ENCODE data around the gene DBNL.
"Not testable (repeated sequence)": the region's sequence is repeated elsewhere in the genome, so short reads cannot be mapped to it uniquely, and the experiment has no call there.

DBNL gene

GRCh38 chr7:44044315-44045225 lies at the start of gene DBNL:
TSS of gene DBNL (plus strand) at chr7:44044702. CDS start at chr7:44044738, 36 bp downstream.
- peak within 1 kb of the TSS; percentile 88 for H3K4me3 ChIP-seq (ENCODE audit: control insufficient read depth, low read depth, low read length)
- TF ChIP-seq, protein P1, sequence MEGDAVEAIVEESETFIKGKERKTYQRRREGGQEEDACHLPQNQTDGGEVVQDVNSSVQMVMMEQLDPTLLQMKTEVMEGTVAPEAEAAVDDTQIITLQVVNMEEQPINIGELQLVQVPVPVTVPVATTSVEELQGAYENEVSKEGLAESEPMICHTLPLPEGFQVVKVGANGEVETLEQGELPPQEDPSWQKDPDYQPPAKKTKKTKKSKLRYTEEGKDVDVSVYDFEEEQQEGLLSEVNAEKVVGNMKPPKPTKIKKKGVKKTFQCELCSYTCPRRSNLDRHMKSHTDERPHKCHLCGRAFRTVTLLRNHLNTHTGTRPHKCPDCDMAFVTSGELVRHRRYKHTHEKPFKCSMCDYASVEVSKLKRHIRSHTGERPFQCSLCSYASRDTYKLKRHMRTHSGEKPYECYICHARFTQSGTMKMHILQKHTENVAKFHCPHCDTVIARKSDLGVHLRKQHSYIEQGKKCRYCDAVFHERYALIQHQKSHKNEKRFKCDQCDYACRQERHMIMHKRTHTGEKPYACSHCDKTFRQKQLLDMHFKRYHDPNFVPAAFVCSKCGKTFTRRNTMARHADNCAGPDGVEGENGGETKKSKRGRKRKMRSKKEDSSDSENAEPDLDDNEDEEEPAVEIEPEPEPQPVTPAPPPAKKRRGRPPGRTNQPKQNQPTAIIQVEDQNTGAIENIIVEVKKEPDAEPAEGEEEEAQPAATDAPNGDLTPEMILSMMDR (conservative IDR thresholded peaks at IDR 0.05; ENCODE audit: control insufficient read depth, insufficient read depth, low read depth, low read length), result no peak
- DNase-seq (ENCODE audit: low read depth), result peak; percentile 74

GRCh38 chr7:43997532-43997931 lies 47.0 kb upstream of the DBNL start, which contains the start of gene SPDYE1:
TSS of gene SPDYE1 (plus strand) at chr7:43997897. CDS start at chr7:43999950, 2,053 bp downstream.
- H3K4me3 ChIP-seq (ENCODE audit: control insufficient read depth, low read depth, low read length); DNase-seq (ENCODE audit: low read depth): not testable (repeated sequence)

- H3K4me3 ChIP-seq (ENCODE audit: control insufficient read depth, low read depth, low read length); DNase-seq (ENCODE audit: low read depth): not testable (repeated sequence)
Observed at GRCh38 chr7:44012081-44012480, 32.4 kb upstream of the DBNL start.

- H3K4me3 ChIP-seq (ENCODE audit: control insufficient read depth, low read depth, low read length); DNase-seq (ENCODE audit: low read depth): not testable (repeated sequence)
Observed at GRCh38 chr7:44015090-44015489, 29.4 kb upstream of the DBNL start.

DNA sequence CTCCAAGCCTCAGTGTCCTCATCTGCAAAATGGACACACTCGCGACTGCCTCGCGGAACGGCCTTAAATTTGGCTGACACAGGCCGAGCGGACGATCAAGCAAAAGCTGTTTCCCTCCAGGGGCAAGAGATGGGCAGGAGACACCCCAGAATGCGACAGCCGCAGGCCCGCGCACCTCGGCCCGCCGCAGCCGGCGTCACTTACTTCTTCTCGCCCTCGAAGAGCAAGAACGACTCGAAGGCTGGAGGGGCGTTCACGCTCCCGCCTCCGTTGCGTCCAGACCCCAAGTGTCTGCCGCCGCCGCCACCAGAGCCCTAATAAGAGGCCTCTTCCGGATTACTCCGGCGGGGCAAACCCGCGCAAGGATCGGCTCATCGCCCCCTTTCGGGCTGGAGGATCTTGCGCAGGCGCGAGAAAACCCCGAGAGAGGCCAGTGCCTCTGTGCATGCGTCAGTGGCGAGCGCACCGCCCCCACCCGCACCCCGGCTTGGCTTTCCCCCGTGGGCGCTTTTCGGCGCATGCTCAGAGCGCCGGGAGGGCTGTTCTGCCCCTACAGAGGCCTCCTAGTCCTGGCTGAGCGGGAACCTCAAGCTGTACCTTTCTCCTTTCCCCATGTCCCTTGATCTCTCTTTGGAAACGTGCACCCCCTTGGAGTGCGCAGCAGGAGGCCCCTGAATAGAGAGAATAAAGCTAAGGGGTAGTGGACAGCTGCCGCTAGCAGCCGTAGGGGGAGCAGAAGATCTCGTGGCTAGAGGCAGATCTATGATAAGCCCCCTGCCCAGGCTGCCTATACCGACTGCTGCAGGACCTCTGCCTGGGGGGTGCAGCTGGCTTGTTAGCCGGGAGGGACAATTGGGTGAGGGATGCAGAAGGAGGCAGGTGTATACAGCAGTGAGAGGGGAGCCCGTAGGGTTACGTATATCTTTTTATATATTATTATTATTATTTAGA lies 25.4 kb upstream of the DBNL start:
- peak; percentile 93 for DNase-seq (ENCODE audit: low read depth)
- TF ChIP-seq, protein P1 (conservative IDR thresholded peaks at IDR 0.05; ENCODE audit: control insufficient read depth, insufficient read depth, low read depth, low read length), result peak; percentile 45
- peak overlapping the region; percentile 59 for H3K4me3 ChIP-seq (ENCODE audit: control insufficient read depth, low read depth, low read length)

GRCh38 chr7:44019825-44020224 lies 24.7 kb upstream of the DBNL start:
- not testable (repeated sequence) for DNase-seq (ENCODE audit: low read depth); H3K4me3 ChIP-seq (ENCODE audit: control insufficient read depth, low read depth, low read length)

DNA sequence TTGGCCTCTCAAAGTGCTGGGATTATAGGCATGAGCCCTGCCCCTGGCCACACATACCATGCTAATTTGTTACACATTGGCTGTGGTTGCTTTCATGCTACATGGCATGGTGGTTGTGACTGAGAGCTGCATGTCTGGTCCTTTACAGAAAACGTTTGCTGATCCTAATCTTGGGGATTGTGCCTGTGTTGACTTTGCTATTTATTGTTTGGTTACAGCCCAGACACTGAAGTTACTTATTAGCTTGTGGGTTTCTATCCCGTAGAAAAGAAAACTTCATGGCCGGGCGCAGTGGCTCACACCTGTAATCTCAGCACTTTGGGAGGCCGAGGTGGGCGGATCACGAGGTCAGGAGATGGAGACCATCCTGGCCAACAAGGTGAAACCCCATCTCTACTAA lies 22.4 kb upstream of the DBNL start:
- H3K4me3 ChIP-seq (ENCODE audit: control insufficient read depth, low read depth, low read length); DNase-seq (ENCODE audit: low read depth): not testable (repeated sequence)

- DNase-seq (ENCODE audit: low read depth); H3K4me3 ChIP-seq (ENCODE audit: control insufficient read depth, low read depth, low read length): not testable (repeated sequence)
Observed at GRCh38 chr7:44022796-44023467, 21.6 kb upstream of the DBNL start.

DNA sequence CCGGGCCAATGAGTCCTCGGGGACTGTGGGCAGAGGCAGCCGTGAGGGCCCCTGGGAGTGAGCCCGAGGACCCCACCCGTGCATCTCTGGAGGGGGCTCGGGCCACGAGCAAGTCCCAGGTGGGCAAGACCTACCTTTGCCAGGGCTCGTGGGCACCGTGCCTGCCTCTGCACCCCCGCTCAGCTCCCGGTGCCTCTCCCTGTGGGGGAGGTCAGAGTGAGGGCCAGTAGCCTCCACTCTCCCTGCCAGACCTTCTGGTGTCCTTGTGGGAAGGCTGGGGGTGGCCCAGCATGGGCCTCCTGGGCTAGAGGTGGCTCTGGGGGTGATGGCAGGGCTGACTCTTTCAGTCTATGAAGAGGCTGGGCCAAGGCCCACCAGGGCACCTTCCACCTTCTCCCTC lies 15.1 kb upstream of the DBNL start:
- DNase-seq (ENCODE audit: low read depth); H3K4me3 ChIP-seq (ENCODE audit: control insufficient read depth, low read depth, low read length): not testable (repeated sequence)

DNA sequence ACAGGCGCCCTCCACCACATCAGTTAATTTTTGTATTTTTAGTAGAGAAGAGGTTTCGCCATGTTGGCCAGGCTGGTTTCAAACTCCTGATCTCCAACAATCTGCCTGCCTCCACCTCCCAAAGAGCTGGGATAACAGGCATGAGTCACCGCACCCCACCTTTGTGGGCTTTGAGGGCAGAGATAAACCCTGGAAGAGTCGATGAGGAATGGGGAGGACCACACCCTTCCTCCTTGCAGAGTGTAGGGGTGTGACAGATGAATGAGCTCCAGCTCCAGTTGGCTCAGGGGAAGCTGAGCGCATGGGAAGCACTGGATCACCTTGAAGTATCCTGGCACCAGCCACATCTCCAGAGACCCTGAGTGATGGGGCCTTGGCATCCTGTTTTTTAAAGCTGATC lies 14.5 kb upstream of the DBNL start:
- not testable (repeated sequence) for DNase-seq (ENCODE audit: low read depth); H3K4me3 ChIP-seq (ENCODE audit: control insufficient read depth, low read depth, low read length)

DNA sequence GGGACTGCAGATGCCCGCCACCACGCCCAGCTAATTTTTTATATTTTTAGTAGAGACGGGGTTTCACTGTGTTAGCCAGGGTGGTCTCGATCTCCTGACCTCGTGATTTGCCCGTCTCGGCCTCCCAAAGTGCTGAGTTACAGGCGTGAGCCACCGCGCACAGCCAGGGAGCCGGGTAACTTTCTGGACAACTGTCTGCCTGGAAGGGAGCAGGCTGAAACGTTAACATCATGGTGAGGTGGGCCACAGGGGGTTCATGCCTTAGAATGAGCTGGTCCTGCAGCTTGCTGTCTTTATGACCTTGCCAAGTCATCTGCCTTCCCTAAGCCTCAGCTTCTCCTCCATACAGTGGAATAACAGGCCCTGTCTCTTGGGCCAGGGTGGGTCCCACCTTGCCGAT lies 13.2 kb upstream of the DBNL start:
- not testable (repeated sequence) for DNase-seq (ENCODE audit: low read depth); H3K4me3 ChIP-seq (ENCODE audit: control insufficient read depth, low read depth, low read length)

GRCh38 chr7:44032031-44032430 lies 12.5 kb upstream of the DBNL start:
- not testable (repeated sequence) for DNase-seq (ENCODE audit: low read depth); H3K4me3 ChIP-seq (ENCODE audit: control insufficient read depth, low read depth, low read length)

DNA sequence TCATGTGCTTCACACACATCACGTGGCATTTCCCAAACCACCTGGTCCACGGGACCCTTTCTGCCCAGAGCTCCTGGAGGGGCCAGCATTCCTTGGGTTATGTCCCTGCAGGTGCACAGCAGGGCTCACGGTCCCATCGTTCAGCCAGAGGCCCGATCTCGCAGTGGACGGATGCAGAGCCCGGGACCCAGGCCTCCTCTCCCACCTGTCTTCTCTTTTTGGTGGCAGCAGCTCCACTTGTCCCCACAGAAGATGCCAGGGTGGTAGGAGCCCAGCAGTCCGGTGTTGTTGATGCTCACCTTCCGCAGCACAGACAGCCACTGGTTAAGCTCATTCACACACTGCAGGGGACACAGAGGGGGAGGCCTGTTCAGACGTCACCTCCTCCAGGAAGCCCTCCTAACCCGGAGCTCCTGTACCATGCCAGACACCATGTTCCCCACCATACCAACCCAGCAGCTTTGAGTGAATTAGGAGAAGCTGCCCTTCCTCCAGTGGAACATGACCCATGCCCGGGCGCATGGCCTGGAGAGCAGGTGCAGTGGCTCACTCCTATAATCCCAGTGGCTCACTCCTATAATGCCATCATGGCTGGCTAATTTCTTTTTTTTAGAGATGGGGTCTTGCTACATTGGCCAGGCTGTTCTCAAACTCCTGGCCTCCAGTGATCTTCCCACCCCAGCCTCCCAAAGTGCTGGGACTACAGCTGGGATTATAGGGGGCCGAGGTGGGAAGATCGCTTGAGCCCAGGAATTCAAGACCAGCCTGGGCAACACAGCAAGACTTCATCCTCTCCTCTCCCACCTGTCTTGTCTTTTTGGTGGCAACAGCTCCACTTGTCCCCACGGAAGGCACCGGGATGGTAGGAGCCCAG lies 10.3 kb upstream of the DBNL start:
- DNase-seq (ENCODE audit: low read depth), result not testable (repeated sequence)

DNA sequence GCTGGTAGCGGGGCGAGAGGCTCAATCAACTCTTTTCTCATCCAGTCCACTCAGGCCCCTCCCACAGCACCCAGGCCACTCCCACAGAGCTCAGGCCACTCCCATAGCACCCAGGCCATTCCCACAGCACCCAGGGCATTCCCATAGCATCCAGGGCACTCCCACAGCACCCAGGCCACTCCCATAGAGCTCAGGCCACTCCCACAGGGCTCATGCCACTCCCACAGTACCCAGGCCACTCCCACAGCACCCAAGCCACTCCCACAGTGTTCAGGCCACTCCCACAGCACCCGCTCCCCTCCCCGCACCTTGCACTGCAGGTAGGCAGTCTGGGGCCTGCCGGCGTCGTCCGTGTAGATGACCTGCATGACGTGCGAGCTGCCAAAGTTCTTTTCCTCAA lies 8.1 kb upstream of the DBNL start:
- DNase-seq (ENCODE audit: low read depth), result peak; percentile 38

More for the DNA sequence above, 10.3 kb upstream of the DBNL start:
- not testable (repeated sequence) for H3K4me3 ChIP-seq (ENCODE audit: control insufficient read depth, low read depth, low read length)

More for the DNA sequence above, 8.1 kb upstream of the DBNL start:
- not testable (repeated sequence) for H3K4me3 ChIP-seq (ENCODE audit: control insufficient read depth, low read depth, low read length)

Data from fibroblast of mammary gland (primary cell).